SH-SY5Y (cell line): ENCODE measurements around the gene ZNF490.

Experiments used
- GATA2 ChIP-seq: IDR thresholded peaks from 2 replicates; pipeline ENCODE4 v1.6.1; 2011; ENCODE audit warnings: mild to moderate bottlenecking, low read depth, low read length
- GATA3 ChIP-seq: IDR thresholded peaks from 2 replicates; pipeline ENCODE4 v1.6.1; 2011; ENCODE audit warnings: low read depth, mild to moderate bottlenecking, low read length, moderate library complexity

DNA sequence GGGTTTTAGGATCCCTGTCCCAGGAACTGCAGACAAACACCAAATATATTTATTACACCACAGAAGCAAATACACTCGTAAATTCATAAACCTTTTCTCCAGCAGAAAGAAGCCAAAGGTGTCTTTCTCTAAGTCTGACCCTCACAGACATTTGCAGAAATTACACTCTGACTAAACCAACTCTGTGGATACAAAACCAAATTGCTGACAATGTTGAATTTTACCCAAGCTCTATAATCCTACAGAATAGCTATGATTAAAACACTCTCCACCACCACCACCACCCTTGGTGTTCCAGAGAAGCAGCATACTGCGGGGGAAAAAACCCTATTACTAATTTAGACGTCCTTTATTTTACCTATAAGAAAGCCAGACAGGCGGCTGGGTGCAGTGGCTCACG lies 64.5 kb downstream of the ZNF490 start:
- no peak for TF ChIP-seq GATA2
- TF ChIP-seq GATA3, result no peak
